Measurements from ENCODE around the gene MARCHF4. TPM values are rescaled to one million over a fixed set of nuclear protein-coding genes. Genes with fewer than 3 reads are reported as not detected.

Gene MARCHF4
- total and polyA plus RNA-seq, 8 donors: 0.10 to 0.55 (median 0.40) TPM; not detected in 4

GRCh38 chr2:216416571-216417307 lies 44.5 kb upstream of the MARCHF4 start:
- peaks cover 3 to 69% (median 64%) of the 10 kb centered on the region in 4 donors for H3K36me3 ChIP-seq
- no peaks in the 10 kb centered on the region for H3K9me3 ChIP-seq
- TF ChIP-seq POLR2A (IDR thresholded peaks at IDR 0.05): no peak
- no peak for TF ChIP-seq POLR2AphosphoS5 (IDR thresholded peaks at IDR 0.05)
- no peak for TF ChIP-seq CTCF (IDR thresholded peaks at IDR 0.05)
- no peak for TF ChIP-seq EP300 (IDR thresholded peaks at IDR 0.05)
- H3K4me1 ChIP-seq: peaks cover 0 to 29% (median 16%) of the 10 kb centered on the region in 4 donors
- no peak overlapping the region for H3K4me3 ChIP-seq
- WGBS, 5 donors: 62 to 75% (median 73%) methylated on average over 6 of the region's 6 CpGs
- DNase-seq: no peak
- no peak overlapping the region for H3K27ac ChIP-seq
- intact Hi-C loops (cut with DNase I; ENCODE audit: low total_unique reads): no loop called here
- no peaks in the 10 kb centered on the region for H3K27me3 ChIP-seq

- TF ChIP-seq POLR2AphosphoS5 (IDR thresholded peaks at IDR 0.05): no peak
- no peak for TF ChIP-seq EP300 (IDR thresholded peaks at IDR 0.05)
- TF ChIP-seq POLR2A (IDR thresholded peaks at IDR 0.05): no peak
- no peak for TF ChIP-seq CTCF (IDR thresholded peaks at IDR 0.05)
- Histone ChIP-seq H3K36me3 (peaks cover 3 to 57% (median 52%) of the 10 kb centered on the region in 4 donors), H3K27ac (no peak overlapping the region), H3K4me1 (peaks cover 0 to 31% (median 16%) of the 10 kb centered on the region in 4 donors), H3K27me3 (no peaks in the 10 kb centered on the region), H3K4me3 (no peak overlapping the region), H3K9me3 (no peaks in the 10 kb centered on the region)
- 88 to 94% (median 91%) methylated on average over 3 of the region's 3 CpGs for WGBS, 5 donors
- DNase-seq: no peak
- intact Hi-C loops (cut with DNase I; ENCODE audit: low total_unique reads): no loop called here
These were observed 43.3 kb upstream of the MARCHF4 start for GRCh38 chr2:216415541-216415940.

- Histone ChIP-seq H3K27me3 (no peaks in the 10 kb centered on the region), H3K9me3 (no peaks in the 10 kb centered on the region), H3K4me3 (no peak overlapping the region), H3K36me3 (peaks cover 3 to 50% (median 45%) of the 10 kb centered on the region in 4 donors), H3K27ac (no peak overlapping the region), H3K4me1 (peaks cover 0 to 31% (median 16%) of the 10 kb centered on the region in 4 donors)
- no peak for TF ChIP-seq CTCF (IDR thresholded peaks at IDR 0.05)
- TF ChIP-seq EP300 (IDR thresholded peaks at IDR 0.05): no peak
- no peak for TF ChIP-seq POLR2A (IDR thresholded peaks at IDR 0.05)
- TF ChIP-seq POLR2AphosphoS5 (IDR thresholded peaks at IDR 0.05): no peak
- intact Hi-C loops (cut with DNase I; ENCODE audit: low total_unique reads): no loop called here
- no peak for DNase-seq
- 94 to 99% (median 95%) methylated on average over 3 of the region's 3 CpGs for WGBS, 5 donors
These were observed 42.6 kb upstream of the MARCHF4 start for GRCh38 chr2:216414772-216415319.

GRCh38 chr2:216413882-216414281 lies 41.6 kb upstream of the MARCHF4 start:
- Histone ChIP-seq H3K9me3 (no peaks in the 10 kb centered on the region), H3K4me1 (peaks cover 0 to 31% (median 16%) of the 10 kb centered on the region in 4 donors), H3K36me3 (peaks cover 3 to 40% (median 37%) of the 10 kb centered on the region in 4 donors), H3K4me3 (no peak overlapping the region), H3K27me3 (no peaks in the 10 kb centered on the region), H3K27ac (no peak overlapping the region)
- 76 to 93% (median 90%) methylated on average over 5 of the region's 5 CpGs for WGBS, 5 donors
- no peak for DNase-seq
- intact Hi-C loops (cut with DNase I; ENCODE audit: low total_unique reads): no loop called here
- no peak for TF ChIP-seq EP300 (IDR thresholded peaks at IDR 0.05)
- TF ChIP-seq POLR2AphosphoS5 (IDR thresholded peaks at IDR 0.05): no peak
- no peak for TF ChIP-seq CTCF (IDR thresholded peaks at IDR 0.05)
- TF ChIP-seq POLR2A (IDR thresholded peaks at IDR 0.05): no peak

Measured in stomach (tissue), 9 donors.